Activated CD8-positive, alpha-beta memory T cell treated with anti-CD3 and anti-CD28 coated beads, Interleukin-2, amount 50 U/mL, for 1 hour (primary cell): ENCODE results near the gene SETD3.
"Not testable (repeated sequence)": the region's sequence is repeated elsewhere in the genome, so short reads cannot be mapped to it uniquely, and the experiment has no call there.

ENCODE experiments used
- DNase-seq: peaks from one replicate; pipeline ENCODE4 v3.0.0-alpha.2; 2020; ENCODE audit errors: extremely low read depth

Gene SETD3

DNA sequence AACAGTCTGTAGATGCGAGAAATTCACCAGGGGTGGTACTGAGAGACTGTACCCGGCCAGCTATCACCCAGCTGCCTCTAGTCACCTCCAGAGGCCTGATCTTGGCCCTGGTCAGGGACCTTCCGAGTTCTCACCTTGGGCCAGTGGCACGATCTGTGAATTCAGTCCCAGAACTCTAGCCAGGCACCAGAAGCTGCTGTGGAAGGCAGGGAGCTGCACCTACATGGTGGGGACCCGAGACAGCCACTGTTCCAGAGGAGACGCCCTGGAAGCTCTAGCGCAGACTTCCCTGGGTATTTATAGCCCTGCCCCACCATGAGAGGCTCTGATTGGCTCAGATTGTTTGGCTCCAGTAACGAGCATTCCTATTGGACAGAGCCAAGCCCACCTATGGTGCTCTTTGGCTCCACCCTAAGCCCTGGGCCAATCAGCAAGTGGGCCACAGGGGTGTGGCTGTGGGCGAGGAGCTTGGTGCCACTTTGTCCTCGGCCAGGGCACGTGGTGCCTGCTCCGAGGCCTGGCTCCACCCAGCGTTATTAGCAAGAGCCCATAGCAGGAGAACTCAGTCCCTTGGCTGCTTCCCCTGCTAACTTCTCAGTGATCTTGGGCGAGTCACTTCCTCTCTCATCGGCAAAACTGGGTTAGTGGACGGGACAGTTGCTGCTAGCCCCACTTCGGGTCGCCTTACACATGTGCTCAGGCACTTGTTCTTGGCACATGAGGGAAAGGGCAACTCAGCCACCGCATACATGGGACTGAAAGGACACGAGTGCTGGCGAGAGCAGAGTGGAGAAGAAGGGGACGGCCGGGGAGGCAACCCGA lies 119.7 kb downstream of the SETD3 start:
- DNase-seq: no peak

- DNase-seq: no peak
Measured at GRCh38 chr14:99359906-99360305, 120.8 kb downstream of the SETD3 start.

- DNase-seq: no peak
Measured at GRCh38 chr14:99357916-99358390, 122.7 kb downstream of the SETD3 start.

DNA sequence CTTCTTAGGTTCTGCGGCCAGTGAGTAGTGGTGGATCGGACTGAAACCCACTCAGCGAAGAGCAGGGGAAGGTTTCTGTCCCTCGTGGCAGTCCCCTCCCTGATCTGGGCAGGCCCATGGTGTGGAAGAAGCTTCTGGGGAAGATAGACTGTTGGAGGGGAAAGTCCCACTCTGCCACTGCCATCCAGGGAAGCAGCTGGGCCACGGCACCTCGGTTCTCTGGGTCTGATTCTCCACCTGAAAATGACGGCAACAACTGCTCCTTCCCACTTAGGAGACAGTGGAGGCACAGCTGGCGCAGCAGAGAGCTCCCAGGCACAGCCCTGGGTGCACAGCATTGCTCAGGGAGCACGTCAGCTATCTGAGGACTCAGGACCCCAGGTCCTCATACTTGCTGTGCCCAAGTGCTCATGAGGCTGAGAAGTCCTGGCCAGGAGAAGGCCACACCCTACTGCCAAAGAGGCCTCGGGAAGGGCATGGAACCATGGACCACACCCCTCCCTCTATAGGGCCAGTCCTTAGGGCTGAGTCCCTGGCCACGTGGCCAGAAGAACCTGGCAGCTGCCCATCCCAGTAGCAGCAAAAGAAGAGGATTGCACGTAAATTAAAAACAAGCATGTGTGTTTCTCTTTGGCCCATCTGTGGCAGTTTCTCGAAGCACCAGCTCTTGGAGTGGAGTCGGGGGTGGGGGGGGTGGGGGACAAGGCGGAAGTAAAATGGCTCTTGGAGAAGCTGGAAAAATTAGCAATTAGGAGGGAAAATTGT lies 123.3 kb downstream of the SETD3 start:
- DNase-seq: no peak

DNA sequence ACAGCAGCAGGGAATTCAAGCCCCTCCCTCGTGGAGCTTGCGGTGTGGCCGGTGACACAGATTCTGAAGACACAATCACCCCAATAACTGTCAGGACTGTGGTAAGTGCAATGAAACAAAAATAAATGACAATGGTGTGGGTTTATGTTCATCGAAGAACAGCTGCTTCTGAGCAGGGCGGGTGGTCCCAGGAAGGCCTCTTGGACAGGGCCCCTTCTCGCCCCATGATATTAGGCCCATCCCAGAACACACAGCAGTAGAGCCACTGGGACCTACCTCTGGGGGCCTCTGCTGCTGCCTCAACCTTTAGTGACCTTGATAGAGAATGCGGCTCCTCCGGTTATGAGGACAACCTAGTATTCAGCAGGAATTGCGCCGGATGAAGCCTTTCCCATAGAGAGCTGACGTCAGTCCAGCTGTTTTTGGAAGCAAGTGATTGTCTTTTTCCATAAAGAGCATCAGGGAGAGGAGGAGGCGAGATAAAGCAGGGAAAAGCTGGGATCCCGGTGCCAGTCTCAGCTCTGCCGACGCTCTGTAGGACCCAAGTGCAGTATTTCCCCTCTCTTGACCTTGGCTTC lies 124.5 kb downstream of the SETD3 start:
- DNase-seq: no peak

DNA sequence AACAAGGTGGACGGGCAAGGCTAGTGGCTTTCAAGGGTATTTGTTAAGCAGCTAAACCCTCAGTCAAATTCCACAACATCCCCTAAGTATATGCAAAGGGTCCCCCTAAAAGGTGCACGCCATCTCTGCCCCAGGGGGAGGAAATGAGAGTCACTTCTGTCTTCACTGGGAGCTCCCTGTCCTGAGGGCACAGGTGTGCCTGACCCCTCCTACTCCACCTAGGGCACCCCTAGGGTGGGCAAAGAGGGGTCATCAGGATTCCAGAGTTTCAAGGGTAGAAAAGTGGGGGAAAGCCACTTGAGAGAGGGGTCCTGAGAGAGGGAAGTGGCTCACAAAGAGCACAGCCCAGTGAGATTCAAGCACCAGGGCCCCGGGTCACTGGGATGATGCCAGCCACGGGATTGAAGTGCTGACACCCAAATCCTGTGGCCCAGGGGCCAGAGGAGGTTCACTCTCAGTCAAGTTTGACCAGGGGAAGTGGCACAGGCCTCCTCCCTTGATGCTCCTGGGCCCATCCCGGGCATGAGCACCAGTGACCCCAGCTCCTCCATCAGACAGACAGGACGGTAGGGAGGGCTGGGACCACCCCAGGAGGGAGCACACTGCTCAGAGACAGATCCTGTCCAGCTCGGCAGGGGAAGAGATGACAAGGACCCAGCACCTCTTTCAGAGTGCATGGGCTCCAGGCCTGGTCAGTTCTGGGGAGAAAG lies 126.3 kb downstream of the SETD3 start:
- DNase-seq: no peak

DNA sequence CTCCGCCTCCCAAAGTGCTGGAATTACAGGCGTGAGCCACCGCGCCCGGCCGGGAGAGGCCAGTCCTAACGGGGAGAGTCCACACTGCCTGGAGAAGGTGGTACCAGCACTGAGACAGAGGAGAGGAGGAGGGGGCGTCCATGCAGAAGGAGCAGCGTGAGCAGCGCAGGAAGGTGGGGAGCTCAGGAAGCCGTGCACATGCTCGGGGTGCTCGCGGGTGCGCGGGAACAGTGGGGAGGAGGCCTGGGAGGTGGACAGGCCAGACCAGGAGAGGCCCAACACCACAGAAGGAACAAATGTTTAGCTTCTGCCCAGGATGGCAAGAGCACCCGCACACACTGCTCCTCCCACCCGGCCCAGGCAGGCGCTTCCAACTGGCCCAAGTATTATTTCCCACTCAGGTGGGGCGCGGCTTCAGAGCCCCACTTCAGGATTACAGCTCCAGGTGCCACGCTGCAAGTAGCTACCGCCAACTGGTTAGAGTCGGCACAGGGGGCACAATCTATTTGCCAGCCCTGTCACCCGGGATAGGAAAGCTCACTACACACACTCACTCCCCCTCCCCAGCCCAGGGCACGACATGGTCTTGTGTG lies 127.9 kb downstream of the SETD3 start:
- no peak for DNase-seq

DNA sequence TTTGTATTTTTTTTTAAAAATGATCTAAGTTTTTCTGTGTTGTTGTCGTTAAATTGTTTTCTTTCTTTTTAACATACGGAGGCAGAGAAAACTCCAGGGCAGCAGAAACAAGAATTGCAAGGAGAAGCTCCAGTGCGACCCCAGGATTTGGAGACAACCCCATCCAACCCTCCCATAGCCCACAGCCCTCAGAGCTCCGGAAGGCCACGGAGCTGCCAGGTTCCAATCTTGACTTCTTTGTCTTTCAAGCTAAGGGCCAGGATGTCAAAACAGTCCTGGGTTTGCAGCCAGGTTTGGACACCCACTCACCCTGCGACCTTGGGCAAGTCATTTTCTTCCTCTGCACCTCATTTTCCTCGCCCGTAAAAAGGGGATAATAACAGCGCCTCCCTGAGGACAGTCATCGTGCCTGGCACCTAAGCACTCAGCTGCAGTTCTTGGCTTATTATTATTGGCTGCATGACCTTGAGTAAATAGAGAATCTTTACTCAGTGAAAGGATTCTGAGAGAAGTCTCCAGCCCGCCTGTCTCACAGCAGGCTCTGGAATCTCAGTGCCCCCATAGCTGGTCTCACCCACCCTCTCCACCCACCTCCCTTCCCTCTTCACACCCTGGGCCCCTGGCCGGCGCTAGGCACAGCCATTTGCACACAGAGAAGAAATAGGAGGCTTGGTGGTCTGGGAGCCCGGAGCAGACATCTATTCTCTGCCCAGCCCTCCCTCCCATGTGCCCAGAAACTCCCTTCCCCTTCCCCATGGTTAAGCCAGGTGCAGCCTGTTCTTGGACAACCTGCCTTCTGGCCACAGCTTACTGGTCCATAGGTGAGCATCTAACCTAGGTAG lies 129.3 kb downstream of the SETD3 start:
- DNase-seq: no peak

DNA sequence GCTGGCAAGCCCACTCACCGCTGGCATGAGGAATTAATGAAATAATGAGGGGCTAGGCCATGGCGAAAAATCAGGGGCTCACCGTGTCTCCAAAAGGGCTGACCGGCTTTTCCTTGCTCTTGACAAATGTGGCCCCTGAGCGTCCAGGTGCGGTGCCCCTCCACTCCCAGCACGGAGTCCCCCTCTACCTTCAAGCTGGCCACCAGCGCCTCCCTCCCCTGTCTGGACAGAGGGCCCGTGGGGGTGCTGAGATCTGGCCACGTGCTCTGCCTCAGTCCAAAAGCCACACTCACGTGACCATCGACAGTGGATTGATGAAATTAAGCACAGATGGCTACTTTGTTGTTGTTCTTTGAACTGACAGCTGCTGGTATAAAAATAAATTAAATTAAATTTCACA lies 129.9 kb downstream of the SETD3 start:
- no peak for DNase-seq

- DNase-seq: no peak
Measured at GRCh38 chr14:99349721-99350495, 130.8 kb downstream of the SETD3 start.

- no peak for DNase-seq
Measured at GRCh38 chr14:99348816-99349614, 131.6 kb downstream of the SETD3 start.

- not testable (repeated sequence) for DNase-seq
Measured at GRCh38 chr14:99348231-99348630, 132.4 kb downstream of the SETD3 start.
